HTERT RPE-1 (cell line): ENCODE results near the gene SF3B4.

ENCODE experiments used
- in situ Hi-C: fragments of 300-500 bp; cut with MboI; formaldehyde crosslinking; loops from 4 replicates; pipeline ENCODE4 v1.14.3; 2020; ENCODE audit warnings: low sequenced_read_pairs

Gene SF3B4

DNA sequence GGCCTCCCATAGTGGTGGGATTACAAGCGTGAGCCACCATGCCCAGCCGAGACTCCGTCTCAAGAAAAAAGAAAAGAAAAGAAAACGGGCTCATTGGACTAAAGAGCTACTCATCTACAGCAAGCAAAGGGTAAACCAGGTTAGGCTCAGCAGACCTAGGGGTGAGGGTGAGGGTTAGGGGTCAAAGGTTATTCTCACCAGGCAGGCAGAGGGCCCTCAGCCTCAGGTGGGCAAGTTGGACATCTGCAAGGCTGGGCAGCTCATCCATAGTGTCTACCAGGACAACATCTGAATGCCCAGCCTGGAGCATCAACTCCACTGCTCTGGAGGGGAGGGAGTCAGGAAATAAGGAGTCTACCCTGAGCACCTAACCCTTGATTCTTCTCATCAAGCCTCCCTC is 5.6 kb upstream of the SF3B4 start:
- in situ Hi-C loops, result no loop called here

DNA sequence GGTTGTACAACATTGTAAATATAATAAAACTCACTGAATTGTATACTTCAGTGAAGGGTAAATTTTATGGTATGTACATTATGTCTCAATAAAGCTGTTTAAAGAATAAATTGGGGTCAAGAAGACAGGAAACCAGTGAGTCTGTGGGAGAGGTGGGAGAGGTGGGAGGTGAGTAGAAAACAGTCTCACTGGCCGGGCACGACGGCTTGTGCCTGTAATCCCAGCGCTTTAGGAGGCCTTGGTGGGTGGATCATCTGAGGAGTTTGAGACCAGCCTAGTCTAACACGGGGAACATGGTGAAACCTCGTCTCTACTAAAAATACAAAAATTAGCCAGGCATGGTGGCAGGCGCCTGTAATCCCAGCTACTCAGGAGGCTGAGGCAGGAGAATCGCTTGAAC is 4.9 kb upstream of the SF3B4 start:
- in situ Hi-C loops, result no loop called here

DNA sequence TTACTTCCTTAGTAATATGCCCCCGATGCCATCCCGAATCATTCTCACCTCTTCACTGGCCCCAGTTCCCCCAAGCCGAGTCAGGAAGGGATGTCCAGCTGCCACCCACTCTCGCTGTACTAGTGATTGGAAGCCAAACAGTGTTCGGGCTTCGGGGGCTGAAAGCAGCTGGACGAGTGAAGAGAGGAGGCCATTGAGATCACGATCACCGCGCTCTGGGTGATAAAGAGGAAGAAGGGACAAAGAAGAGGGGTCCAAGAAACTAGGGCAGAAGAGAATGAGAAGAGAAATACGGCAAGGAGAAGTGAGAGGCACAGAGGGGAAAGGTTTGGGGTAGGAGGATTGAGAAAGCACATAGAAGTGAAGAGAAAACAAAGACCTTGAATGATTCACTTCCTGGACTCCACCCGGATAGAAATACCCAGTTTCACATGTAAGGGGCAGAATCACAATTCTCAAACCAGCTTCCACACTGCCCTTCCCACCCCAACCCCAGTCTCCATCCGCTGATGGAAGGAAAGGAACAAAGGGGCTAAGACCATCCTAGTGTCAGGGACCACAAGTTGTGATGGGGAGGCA is 3.7 kb upstream of the SF3B4 start:
- in situ Hi-C loops, result no loop called here

DNA sequence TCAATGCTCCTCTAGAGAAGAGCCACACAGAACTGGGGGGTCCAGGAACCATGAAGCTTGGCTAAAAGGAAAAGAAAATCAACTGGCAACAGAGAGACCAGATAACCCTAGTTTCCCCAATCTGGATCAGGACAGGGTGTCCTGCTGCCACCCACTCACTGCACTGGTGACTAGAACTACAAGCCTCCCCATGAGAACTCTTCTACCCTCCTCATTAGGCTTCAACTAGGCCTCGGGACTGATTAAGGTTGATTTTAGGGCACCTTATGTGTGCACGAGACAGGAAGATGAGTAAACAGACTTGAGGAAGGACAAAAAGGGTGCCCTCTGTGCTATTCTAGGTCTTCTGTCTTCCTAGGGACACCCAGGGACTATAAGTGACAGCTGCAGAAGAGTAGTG is 2.3 kb upstream of the SF3B4 start:
- in situ Hi-C loops, result no loop called here

DNA sequence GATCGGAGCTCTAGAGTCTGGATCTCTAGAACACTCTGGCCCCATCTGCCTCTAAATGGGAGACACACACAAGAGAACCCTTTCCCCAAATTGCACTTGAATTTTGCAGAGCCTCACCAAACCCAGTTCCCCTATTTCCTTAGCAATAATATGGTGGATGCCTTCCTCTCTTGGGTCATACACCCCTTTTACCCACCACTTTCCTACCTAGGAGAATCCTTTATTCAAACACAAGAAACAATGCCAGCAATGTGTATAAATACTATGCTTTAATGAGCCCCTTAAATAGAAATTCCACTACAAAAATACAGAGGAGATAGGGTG is 760 bp upstream of the SF3B4 start:
- in situ Hi-C loops, result no loop called here

DNA sequence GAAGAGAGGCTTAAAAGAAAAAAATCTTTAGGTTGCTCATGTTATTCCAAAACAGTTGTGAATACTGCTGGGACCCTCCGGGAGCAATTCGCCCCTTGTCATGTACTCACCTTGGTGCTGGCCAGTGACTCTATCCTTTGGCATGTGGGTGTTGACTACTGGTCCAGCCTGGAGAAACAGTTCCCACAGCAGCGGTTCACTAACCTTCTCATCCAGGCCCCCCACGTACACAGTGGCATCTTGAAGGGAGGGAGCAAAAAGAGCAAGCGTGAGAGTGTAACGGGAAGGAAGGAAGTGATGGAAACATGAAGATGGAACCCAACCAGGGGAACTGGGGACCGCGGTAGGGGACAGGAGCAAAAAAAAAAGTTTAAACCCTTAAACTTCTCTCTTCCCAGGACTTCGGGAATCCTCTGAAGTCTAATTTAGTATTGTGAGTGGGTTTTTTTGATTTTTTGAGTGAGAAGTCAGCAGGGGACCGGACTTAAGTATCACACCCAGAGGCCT is 494 bp downstream of the SF3B4 start:
- in situ Hi-C loops, result no loop called here

DNA sequence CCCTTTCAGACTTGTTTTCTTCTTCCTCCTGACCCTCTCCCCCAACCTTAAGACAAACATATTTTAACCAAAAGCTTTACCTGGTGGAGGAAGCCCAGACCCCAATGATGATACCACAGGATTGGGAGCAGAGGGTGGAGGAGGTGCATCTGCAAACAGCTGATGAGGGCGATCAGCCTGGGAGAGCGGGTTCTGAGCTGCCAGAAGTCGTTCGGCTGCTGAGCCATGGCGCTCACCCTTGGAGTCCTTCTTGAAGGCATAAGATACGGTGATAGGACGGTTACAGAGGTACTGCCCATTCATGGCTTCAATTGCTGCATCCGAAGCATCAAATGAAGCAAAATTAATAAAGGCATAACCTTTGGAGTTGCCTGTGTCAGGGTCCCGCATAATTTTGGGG is 1.3 kb downstream of the SF3B4 start:
- in situ Hi-C loops, result no loop called here

DNA sequence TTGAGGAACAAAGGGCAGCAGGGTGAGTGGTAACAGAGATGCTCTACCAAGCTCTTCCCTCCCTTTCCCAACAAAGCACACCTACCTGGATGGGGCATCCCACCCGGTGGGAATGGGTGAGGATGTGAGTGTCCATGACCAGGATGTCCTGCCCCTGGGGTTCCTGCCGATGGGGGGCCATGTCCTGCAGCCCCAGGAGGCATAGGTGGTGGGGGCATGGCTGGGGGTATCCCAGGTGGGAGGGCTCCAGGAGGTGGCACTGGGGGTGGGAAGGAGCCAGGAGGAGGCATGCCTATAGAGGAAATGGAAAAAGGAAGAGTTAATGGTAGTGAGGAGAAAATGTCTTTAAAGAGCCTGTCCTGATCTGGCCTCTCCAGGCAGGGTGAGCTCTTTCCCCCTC is 1.9 kb downstream of the SF3B4 start:
- in situ Hi-C loops, result no loop called here

DNA sequence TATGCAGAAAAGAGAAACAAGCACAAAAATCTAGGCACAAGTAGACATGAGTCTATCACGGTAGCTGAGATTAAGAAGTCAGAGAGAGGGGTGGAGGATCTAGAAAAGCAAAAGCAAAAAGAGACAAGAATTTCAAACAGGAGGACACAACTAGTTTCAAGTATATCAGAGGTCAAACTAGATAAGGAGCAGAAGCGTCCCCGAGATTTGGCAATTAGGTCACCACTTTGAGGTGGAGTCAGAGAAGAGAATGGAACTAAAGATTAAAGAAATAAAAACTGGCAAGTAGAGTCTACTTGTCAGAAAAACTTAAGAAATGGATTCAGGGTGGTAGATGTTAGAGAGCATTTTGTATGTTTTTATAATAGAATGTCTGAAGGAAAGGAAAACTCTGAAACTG is 2.3 kb downstream of the SF3B4 start:
- in situ Hi-C loops, result no loop called here

DNA sequence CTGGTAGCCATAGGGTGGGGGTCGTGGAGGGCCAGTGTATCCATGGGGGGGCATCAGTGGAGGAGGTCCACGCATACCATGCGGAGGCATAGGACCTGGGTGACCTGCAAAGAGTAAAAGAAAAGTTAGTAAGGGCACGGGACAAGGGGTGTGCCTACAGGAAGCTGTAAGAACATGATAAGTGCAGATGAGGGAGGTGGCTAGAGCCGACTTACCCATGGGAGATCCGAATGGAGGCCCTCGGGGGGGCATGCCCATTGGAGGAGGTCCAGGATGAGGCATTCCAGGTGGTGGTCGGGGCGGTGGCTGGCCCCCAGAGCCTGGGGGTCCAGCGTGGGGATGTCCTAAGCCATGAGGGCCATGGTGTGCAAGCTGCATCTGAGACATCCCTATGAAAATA is 4.0 kb downstream of the SF3B4 start:
- in situ Hi-C loops, result no loop called here

DNA sequence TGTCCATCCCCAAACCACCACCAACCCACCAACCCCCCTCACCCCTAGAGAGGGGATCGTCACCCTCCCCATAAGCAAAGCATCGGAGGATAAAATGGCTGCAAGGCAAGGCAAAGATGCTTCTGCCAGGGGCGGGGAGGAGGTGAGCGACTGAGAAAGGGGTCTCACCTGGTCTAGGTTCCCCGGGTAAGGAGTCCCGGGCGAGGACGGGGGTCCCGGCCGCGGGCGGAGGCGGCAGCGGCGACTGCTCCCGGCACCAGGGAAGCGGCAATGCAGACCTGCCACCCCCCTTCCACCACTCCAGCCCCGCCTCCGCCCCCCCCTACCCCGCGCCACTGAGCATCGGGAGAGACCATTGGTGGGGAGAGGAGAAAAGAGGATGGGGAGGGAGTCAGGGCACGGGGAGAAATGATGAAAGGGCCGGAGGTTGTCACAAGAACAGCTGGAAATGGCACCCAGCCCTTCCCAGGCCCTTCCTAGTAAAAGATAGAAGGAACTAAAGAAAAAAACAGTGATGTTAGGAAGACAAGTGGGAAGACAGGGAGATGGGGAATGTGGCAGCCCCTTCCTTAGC is 9.9 kb downstream of the SF3B4 start, which contains the start of gene SV2A:
Gene SV2A (minus strand): TSS at position 274 of the 574 bp plus-strand sequence. CDS start 4,004 bp downstream, outside the sequence.
- in situ Hi-C loops, result no loop called here

DNA sequence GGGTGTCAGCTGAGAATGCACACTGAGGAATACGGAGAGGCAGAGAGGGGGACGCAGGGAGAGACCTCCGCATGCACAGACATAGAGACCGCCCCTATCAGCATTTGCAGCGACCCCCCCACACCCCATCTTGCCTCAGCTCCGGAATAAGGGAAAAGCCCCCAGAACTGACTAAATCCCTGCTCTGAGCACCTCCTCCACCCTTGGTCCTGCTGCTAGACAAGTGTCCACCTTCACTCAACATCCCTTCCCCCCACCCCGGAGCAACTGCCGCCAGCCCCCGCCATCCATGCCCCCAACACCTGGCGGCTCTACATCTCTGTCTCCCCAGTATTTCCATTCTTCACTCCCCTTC is 10.7 kb downstream of the SF3B4 start:
- in situ Hi-C loops, result no loop called here

DNA sequence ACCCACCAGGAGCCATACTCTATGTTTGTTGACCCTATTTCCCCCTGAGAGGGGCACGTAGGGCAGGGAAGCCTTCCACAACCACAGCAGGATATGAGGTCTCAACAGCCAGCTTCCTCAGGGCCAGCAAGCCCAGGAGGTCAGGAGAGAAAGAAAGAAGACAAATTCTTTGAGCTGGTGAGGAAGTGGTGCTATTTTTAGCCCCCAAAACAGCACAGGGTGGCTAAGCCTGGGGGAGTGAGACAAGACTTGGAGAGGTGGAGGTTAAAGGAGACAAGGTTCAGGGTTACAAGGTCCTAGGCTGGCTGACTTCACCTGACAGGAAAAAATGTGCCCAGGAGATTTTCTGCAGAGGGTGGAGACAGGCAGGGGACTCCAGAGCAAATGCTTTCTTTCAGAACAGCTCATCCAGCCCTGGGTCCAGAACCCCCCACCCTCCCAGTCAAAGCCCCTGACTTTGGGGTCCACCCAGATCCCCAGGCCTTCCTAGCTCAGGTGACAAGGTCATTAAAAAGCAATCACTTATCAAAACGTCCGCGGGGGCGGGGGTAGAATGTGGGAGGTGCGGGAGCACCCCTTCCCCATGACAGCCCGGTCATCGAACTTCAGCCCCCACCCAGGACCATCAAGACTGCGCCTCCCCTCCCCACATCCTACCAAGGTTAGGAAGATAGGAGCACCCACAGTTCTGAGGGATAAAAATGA is 11.3 kb downstream of the SF3B4 start:
- in situ Hi-C loops, result no loop called here

DNA sequence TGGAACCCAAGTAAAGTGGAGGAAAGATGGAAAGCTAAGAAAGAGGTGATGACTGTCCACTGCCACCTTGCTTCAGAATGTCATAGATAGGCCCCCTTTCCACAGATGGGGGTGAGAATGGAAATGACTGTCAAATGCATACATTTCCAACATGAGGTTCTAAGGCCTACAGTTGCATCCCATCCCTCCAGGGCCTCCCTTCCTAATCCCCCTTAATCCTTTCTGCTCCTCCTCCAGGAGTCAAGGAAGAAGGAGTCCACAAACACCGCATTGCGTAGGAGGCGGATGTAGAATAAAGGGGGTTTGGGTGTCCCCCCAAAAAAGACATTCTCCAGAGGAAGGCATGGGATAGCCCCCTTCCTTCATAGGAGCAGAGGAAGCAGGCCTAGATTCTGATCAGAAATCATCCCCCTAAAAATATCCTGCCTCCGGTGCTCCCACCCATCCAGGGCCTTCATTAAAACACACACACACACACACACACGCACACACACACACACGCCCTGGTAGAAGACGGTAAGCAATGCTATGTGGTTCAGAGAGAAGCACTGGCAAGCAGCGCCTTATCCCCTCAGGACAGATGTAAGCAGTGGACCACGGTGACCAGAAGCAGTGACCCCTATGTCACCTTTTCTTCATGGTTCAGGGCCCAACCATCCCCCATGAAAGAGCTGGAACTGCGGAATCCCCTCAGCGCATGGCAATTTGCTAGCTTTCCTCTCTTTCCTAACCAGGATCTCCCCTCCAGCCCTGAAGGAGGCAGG is 12.0 kb downstream of the SF3B4 start:
- in situ Hi-C loops, result no loop called here

DNA sequence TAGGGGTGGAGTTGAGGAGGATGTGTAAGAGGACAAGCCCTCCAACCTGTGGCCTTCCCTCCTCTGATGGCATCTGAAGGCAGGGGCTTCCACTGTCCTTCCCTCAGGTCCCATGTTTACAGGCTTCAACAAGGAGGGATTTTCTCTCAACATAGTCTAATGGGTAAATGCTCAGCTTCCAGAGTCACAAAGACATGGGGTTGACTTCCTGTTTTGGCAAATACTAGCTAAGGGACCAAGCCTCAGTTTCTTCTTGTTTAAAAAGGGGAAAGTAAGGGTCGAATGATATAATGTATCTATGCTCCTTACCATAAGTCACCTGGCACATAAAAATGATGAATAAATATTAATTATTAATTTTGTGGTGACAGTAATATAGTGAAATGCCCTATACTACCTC is 13.1 kb downstream of the SF3B4 start:
- in situ Hi-C loops, result no loop called here

DNA sequence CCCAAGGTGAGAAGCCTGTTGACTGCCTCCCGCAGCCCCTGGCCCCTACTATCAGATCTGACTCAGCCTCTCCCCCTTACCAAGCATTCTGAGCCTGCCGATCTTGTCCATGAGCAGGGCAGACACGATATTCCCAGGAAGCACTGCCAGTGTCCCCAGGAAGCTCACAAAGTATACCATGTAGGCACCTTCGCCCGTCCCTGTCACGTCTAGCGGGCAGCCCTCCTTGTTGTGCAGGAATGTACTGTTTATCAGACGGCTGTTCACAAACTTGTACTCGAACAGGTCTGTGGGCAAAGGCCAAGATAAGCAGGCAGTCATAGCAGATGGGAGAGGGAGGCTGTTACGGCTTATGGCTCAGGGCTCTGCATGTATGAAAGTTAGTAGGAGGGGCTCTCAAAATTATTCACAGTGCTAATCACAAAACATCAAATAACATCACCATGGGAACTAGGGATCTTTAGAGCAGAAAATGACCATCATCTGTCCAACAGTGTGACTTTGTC is 21.0 kb downstream of the SF3B4 start:
- in situ Hi-C loops, result no loop called here

DNA sequence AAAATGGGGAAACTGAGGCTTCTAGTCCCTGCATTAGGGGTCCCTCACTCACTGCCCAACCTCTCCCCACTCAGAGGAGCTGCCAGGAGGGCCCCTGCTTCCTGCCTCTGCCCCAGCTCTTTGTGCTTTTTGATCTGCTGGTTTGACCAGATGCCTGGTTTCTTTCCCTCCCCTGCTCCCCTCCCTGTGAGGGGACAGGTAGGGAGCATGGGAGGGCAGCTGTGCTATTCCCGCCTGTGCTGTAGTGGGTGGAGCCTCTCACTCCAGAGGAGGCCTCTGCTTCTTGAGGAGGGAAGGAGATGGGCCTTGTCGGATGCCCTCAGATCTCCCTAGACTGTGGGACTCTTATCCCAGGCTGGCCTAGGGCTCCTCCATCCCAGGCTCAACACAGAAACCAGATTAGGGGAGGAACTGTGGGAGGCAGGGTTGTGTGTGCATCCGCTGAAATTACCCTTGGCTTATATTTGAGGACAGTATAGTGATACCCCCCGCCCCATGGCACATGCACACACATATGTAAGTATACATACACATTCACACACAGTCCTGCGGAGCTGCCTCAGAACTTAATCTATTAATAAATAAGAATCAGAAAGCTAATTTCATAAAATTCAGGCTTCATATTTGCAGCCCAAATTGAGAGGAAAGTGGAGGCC is 23.6 kb downstream of the SF3B4 start:
- in situ Hi-C loops, result no loop called here

DNA sequence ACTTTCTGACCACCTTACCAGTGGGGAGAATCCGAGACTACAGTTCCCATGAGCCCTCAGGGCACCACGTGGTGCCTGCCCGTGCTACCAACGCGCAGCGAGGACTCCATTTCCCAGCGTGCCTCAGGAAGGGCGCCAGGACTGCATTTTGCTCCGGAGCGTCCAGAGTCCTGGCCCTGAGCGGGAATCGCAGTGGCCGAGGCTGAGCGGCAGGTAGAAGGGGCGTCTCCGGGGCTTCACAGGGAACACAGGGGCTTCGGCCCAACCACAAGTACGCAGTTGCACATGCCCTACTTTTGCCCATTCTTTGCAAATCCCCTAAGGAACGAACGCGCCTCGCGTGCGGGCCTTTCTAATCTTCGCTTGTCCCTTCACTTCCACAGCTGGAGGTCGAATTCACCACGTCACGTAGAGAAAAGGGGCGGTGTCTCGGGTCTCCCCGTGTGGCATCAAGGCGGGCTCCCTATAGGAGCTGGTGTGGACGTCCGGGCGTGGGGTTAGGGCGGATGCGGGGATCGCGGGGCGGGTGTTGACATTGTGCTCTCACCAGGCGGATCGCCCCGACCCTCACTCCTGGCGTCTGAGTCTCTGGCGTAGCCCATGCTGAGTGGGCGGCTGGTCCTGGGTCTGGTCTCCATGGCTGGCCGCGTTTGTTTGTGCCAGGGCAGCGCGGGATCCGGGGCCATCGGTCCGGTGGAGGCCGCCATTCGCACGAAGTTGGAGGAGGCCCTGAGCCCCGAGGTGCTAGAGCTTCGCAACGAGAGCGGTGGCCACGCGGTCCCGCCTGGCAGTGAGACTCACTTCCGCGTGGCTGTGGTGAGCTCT is 27.9 kb downstream of the SF3B4 start, which contains the start of gene BOLA1:
Gene BOLA1 (plus strand): TSS at position 109 of the 825 bp plus-strand sequence. CDS start 492 bp downstream, at position 601.
- in situ Hi-C loops, result no loop called here

DNA sequence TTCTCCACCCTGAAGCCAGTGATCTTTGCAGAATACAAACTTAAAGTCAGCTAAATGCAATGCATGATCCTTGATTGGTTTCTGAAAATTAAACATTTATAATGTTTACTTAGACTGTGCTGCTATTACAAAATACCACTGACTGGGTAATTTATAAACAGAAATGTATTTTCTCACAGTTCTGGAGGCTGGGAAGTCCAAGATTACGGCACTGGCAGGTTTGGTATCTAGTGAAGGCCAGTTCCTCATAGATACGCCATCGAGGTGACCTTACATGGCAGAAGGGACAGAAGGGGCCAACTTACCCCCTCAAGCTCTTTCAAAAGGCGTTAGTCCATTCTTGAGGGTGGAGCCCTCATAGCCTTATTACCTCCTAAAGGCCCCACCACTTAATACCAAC is 31.0 kb downstream of the SF3B4 start:
- in situ Hi-C loops, result no loop called here

DNA sequence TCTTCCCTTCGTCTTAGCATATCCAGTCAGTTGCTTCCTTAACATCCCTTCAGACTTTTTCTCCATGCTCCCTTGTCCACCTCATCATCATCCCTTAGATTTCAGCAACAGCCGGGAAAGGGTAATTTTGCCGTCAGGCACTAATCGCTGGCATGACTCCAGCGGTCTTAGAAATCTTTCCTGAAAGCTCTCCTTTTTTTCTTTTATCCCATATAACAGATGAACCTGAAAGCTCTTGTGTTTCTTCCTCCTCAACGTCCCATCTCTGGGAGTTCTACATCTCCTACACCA is 38.7 kb downstream of the SF3B4 start:
- in situ Hi-C loops, result no loop called here
